Right renal pelvis (tissue), 4 donors: ENCODE data around the gene HBE1. TPM values are rescaled to one million over a fixed set of nuclear protein-coding genes. Genes with fewer than 3 reads are reported as not detected.
"Not testable (repeated sequence)": the region's sequence is repeated elsewhere in the genome, so short reads cannot be mapped to it uniquely, and the experiment has no call there.

ENCODE experiments used
- DNase-seq, 4 donors: peaks; one replicate each; pipeline ENCODE4 v3.0.0-alpha.2; 2013; ENCODE audit warnings: low read depth in 4 of 4, low spot score in 3 of 4, missing footprints in 1 of 4
- polyA plus RNA-seq, 4 donors: library from polyadenylated mRNA; unstranded; fragments of 120-200 nt; gene quantifications; one replicate each; pipeline ENCODE4 v1.2.1, GENCODE V29; 2013; ENCODE audit not compliant: insufficient read length in 4 of 4

Gene HBE1
- polyA plus RNA-seq, result 10 to 100 TPM in 1 of 4 donors, 1 to 10 TPM in 3; 6.6 to 11.6 (median 7.4) TPM

DNA sequence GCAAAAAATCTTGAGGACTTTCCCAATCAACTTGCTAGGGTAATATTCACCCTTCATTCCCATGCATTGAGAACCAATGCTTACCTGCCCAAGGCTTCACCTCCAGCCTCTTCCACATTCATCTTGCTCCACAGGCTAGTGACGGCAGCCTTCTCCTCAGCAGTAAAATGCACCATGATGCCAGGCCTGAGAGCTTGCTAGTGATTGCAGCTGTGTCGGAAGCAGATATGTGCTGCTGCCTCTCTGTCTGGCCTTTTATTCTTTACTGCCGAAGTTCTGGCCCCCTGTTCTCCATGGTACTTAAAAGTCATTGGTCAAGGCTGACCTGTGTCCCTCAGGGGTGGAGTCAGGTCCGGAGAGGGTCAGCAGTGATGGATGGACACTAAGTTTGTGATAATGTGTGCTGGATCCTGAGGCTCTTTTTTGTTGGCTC is at the start of gene HBE1:
Gene HBE1 (minus strand): TSS at position 231 of the 433 bp plus-strand sequence. CDS start 55 bp downstream, at position 176.
- no peak for DNase-seq

GRCh38 chr11:5317292-5317691 is 47.5 kb upstream of the HBE1 start:
- DNase-seq, result no peak

DNA sequence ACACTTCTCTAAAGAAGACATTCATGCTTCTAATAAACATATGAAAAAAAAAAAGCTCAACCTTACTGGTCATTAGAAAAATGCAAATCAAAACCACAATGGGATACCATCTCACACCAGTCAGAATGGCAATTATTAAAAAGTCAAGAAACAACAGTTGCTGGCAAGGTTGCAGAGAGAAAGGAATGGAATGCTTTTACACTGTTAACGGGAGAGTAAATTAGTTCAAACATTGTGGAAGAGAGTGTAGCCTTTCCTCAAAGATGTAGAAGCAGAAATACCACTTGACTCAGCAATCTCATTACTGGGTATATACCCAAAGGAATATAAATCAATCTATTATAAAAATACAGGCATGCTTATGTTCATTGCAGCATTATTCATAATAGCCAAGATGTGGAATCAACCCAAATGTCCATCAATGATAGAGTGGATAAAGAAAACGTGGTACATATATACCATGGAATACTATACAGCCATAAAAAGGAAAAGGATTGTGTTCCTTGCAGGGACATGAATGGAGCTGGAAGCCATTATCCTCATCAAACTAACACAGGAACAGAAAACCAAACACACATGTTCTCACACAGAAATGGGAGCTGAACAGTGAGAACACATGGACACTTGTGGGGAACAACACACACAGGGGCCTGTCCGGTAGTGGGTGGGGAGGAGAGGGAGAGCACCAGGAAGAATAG is 43.7 kb upstream of the HBE1 start:
- DNase-seq, result not testable (repeated sequence)

- DNase-seq, result no peak
Measured at GRCh38 chr11:5310423-5310822, 40.7 kb upstream of the HBE1 start.

DNA sequence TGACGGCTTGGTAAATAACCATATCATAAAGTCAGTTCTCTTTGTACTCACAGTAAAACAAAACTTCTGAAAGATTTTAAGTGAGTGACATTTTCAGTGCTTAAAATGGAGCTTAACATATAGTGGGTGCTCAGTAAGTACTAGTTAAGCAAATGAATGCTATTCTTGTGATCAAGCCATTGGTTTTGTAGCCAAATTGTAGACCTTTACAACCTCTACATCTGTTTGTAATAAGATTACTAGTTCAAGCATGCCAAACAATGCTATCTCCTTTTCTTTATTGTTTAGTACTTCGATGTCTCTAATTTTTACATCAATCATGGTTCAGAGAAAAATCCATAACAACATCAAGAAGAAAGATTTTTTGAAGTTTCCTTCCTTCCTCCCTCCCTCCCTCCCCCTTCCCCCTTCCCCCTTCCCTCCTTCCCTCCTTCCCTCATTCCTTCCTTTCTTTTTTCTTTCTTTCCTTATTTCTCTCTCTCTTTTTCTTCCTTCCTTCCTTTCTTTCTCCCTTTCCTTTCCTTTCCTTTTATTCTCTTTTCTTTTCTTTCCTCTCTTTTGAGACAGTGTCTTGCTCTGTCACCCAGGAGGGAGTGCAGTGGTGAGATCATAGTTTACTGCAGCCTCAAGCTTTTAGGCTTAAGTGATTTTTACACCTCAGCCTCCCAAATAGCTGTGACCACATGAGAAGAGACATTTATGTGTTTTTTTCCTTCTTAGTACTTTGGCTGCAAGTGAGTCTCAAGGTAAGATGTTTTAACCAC is 37.7 kb upstream of the HBE1 start:
- DNase-seq, result no peak

DNA sequence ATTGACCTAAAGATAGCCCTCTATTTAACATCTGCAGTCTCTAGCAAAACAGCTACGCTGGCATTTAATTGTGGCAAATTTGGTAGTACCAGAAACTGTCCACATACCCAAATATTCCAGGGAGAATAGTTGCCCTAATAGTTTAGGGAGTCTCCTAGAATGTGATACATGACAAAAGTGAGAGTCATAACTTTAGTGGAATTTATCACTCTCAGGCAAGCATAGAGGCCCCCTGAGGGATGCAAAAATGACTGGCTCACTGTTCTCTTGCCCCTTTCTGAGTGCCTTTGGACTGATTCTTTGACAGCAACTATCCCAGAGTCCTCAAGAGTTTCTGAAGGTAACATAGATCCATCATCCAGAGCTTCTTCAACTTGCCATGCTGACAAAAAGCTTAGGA is 34.3 kb upstream of the HBE1 start:
- no peak for DNase-seq

DNA sequence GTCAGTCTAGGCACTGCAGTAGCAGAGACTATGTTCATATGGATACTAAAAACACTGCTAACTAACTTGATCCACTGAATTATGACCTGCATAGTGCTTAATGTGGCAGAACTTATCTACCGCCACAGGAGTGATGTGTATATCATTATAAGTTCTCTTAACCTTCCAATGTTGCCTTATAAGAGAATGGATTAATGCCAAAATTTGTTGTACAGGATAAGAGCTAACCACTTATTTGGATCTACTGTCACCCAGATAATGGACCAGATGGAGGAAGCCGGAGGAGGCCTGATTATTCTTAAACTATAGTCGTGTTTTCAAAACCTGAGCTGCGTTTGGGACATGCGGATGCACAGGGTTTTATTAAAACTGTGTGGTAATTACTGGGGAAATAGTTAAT is 33.9 kb upstream of the HBE1 start:
- DNase-seq, result no peak

DNA sequence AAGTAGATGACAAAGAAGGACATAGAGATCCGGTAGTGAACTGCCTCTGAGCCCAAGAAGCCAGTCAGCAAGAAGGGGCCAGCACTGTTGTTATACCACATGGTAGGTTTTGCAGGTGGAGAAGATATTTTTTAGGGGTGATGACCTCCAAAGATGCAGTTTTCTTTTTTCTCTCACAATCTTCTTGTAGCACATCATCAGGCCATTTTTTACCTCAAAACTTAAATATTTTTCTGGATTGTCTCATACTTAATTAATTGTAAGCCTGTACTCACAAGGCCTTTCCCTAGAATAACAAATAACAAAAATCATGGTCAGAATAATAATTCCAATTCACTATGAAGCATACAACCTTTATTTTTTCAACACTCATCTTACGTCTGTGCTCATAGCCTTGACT is 32.1 kb upstream of the HBE1 start, which contains the start of gene OR51B4:
Gene OR51B4 (minus strand): TSS at position 101 of the 400 bp plus-strand sequence. CDS start 0 bp downstream, at position 101.
- DNase-seq, result no peak

GRCh38 chr11:5300251-5300650 is 30.5 kb upstream of the HBE1 start:
- no peak for DNase-seq

GRCh38 chr11:5298451-5298850 is 28.7 kb upstream of the HBE1 start:
- no peak for DNase-seq

DNA sequence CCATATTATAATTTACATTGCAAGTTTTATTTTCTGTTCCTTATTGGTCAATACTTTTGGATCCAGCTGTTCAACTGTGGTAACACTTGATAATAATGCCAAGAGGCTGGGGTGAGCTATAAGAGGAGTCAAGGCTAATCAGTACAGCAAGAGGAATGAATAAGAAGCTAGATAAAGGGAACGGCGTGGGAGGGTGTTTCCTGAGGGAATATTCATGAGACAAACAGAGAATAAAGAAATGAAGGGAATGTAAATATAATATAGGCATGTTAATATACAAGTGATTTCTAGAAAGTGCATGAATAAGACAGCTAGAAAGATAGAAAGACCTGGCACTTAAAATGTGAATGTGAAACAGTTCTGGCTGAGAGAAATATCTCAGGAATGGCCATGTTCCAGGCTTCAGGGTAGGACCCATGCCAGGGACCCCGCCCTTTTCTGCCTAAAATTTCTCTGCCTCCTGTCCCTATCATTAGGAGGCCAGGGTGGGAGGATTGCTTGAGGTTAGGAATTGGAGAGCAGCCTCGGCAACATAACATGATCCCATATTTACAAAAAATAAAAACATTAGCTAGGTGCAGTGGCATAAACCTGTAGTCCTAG is 28.1 kb upstream of the HBE1 start:
- no peak for DNase-seq

GRCh38 chr11:5294342-5294995 is 24.7 kb upstream of the HBE1 start:
- DNase-seq, result not testable (repeated sequence)

DNA sequence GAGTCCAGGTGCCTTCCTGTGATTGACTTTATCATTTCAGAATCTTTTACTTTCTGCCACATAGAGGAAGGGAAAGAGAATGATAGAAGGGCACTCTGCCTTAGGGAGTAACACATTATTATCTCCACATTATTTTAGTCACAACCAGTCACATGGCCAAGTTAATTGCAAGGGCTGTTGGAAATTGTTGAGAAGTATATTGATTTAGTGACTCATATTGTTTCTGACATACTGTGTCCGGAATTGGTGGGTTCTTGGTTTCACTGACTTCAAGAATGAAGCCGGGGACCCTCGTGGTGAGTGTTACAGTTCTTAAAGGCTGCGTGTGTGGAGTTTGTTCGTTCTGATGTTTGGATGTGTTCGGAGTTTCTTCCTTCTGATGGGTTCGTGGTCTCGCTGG is 23.3 kb upstream of the HBE1 start:
- DNase-seq, result no peak

GRCh38 chr11:5291207-5291838 is 21.6 kb upstream of the HBE1 start:
- DNase-seq, result no peak

DNA sequence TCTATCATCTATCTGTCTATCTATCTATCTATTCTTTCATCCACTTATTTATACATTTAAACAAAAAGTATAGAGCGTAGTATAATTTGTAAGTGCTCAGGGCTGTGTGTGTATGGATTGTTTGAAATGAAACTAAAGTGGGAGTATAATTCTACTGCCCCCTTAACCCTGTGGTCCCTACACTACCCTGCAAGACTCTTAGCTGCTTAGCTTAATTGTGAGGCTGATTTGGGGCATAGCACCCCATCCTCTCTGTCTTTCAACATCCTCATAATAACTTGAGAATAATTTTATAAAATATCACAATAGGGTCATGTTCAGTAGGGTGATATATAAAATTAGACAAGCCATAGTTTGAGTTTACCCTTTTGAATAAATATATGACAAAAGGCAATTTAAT is 20.4 kb upstream of the HBE1 start:
- no peak for DNase-seq

GRCh38 chr11:5289696-5290095 is 20.0 kb upstream of the HBE1 start:
- no peak for DNase-seq

DNA sequence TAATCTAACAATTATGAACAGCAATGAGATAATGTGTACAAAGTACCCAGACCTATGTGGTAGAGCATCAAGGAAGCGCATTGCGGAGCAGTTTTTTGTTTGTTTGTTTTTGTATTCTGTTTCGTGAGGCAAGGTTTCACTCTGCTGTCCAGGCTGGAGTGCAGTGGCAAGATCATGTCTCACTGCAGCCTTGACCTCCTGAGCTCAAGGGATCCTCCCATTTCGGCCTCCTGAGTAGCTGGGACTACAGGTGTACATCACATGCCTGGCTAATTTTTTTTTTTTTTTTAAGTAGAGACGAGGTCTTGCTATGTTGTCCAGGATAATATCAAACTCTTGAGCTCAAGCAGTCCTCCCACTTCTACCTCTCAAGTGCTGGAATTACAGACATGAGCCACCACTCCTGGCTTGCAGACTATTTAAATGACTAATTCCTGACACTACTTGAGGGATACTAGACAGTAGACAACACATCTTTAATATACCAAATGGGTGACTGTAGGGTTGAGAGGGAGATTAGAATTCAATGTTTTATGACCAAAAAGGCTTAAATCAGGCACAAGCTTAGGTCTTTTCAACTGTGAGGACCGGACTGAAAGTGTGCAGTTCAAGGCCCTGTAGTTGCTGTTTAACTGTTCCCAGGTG is 19.3 kb upstream of the HBE1 start:
- DNase-seq, result no peak

DNA sequence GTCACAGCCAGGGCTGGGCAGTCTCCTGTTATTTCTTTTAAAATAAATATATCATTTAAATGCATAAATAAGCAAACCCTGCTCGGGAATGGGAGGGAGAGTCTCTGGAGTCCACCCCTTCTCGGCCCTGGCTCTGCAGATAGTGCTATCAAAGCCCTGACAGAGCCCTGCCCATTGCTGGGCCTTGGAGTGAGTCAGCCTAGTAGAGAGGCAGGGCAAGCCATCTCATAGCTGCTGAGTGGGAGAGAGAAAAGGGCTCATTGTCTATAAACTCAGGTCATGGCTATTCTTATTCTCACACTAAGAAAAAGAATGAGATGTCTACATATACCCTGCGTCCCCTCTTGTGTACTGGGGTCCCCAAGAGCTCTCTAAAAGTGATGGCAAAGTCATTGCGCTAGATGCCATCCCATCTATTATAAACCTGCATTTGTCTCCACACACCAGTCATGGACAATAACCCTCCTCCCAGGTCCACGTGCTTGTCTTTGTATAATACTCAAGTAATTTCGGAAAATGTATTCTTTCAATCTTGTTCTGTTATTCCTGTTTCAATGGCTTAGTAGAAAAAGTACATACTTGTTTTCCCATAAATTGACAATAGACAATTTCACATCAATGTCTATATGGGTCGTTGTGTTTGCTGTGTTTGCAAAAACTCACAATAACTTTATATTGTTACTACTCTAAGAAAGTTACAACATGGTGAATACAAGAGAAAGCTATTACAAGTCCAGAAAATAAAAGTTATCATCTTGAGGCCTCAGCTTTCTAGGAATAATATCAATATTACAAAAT is 18.6 kb upstream of the HBE1 start:
- no peak for DNase-seq

GRCh38 chr11:5286901-5287300 is 17.2 kb upstream of the HBE1 start:
- no peak for DNase-seq
